Activated naive CD4-positive, alpha-beta T cell treated with anti-CD3 and anti-CD28 coated beads for 36 hours (primary cell): ENCODE data around the gene FAM83B. TPM values are rescaled to one million over a fixed set of nuclear protein-coding genes. Genes with fewer than 3 reads are reported as not detected.
"Not testable (repeated sequence)": the region's sequence is repeated elsewhere in the genome, so short reads cannot be mapped to it uniquely, and the experiment has no call there.

Experiments
- CTCF ChIA-PET: fragments of 350-600 bp; sonication (Branson Sonifier 250); formaldehyde crosslinking; loops from one replicate; lab custom pipeline; 2021; ENCODE audit warnings: antibody characterized with exemption; lab: Charles Lee
- DNase-seq: peaks from one replicate; pipeline ENCODE4 v3.0.0-alpha.2; 2020
- H3K27ac Mint-ChIP-seq: one replicate; pipeline ENCODE4 v1.8.0; 2021; ENCODE audit warnings: mild to moderate bottlenecking, mixed read lengths
- H3K27me3 Mint-ChIP-seq: one replicate; pipeline ENCODE4 v1.8.0; 2021; ENCODE audit warnings: low read depth, mixed read lengths
- H3K36me3 Mint-ChIP-seq: one replicate; pipeline ENCODE4 v1.8.0; 2021; ENCODE audit warnings: low read depth, mixed read lengths
- H3K4me1 Mint-ChIP-seq: one replicate; pipeline ENCODE4 v1.8.0; 2021; ENCODE audit warnings: low read depth, mixed read lengths
- H3K4me3 Mint-ChIP-seq: one replicate; pipeline ENCODE4 v1.8.0; 2021; ENCODE audit warnings: mild to moderate bottlenecking, moderate library complexity, mixed read lengths
- H3K9me3 Mint-ChIP-seq: one replicate; pipeline ENCODE4 v1.8.0; 2021; ENCODE audit warnings: mixed read lengths
- intact Hi-C: fragments of 100-400 bp; cut with micrococcal nuclease; formaldehyde crosslinking; loops from one replicate; pipeline ENCODE4 v1.15.1; 2023
- total RNA-seq, 2 experiments: library from RNA; stranded (reverse); gene quantifications; one replicate each; pipeline ENCODE4 v1.2.3, GENCODE V29; 2021

Gene FAM83B
- total RNA-seq, 2 experiments from 2014 or later = not detected

DNA sequence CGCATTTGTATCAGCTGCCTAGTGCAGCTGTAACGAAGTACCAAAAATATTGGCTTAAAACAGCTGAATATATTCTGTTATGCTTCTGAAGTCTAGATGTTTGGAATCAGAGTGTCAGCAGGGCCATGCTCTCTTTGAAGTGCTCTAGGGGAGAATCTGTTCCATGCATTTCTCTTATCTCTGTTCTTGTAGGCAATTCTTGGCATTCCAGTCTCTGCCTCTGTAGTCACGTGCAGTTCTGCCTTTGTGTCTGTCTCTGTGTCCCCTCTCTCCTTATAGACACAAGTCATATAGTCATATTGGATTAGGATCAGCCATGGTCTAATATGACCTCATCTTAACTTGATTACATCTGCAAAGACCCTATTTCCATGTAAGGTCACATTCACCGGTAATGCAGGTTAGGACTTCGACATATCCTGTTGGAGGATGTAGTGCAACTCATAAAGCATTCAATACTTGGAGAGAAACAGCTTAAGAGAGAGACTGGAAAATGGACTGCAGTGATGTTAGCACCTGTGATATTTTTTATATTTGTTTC is 18.6 kb downstream of the FAM83B start:
- no peak overlapping the region for H3K27ac Mint-ChIP-seq
- no peak for DNase-seq
- H3K4me3 Mint-ChIP-seq = no peak overlapping the region
- CTCF ChIA-PET = no interaction called here
- intact Hi-C loops = no loop called here
- no peaks in the 10 kb centered on the region for H3K4me1 Mint-ChIP-seq
- no peaks in the 10 kb centered on the region for H3K27me3 Mint-ChIP-seq
- H3K36me3 Mint-ChIP-seq = no peaks in the 10 kb centered on the region
- peaks cover 3% of the 10 kb centered on the region for H3K9me3 Mint-ChIP-seq

GRCh38 chr6:54868556-54868955 is 22.0 kb downstream of the FAM83B start:
- no peak overlapping the region for H3K4me3 Mint-ChIP-seq
- DNase-seq = no peak
- H3K9me3 Mint-ChIP-seq = no peaks in the 10 kb centered on the region
- intact Hi-C loops = no loop called here
- no peak overlapping the region for H3K27ac Mint-ChIP-seq
- no peaks in the 10 kb centered on the region for H3K27me3 Mint-ChIP-seq
- no peaks in the 10 kb centered on the region for H3K4me1 Mint-ChIP-seq
- H3K36me3 Mint-ChIP-seq = no peaks in the 10 kb centered on the region
- CTCF ChIA-PET = no interaction called here

DNA sequence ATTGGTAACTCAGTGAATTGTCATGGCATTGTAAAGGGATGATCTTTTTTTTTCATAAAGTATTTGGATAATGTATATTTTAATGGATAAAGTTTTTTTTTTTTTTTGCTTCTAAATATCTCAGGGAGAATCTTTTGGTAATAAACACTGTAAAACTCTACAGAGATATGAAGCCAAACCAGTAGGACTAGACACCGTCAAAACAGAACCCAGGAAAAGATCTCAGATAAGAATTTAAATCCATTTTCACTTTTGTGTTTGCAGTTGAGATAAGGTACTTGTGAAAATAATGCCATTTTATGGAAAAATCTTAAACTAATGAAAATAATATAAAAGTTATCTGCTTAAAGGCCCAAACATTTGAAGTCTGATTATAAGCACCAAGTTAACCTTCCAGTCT is 27.0 kb downstream of the FAM83B start:
- Mint-ChIP-seq H3K4me1 (no peaks in the 10 kb centered on the region), H3K4me3 (no peak overlapping the region), H3K27ac (no peak overlapping the region), H3K36me3 (no peaks in the 10 kb centered on the region), H3K27me3 (no peaks in the 10 kb centered on the region), H3K9me3 (no peaks in the 10 kb centered on the region)
- DNase-seq = no peak
- intact Hi-C loops = no loop called here
- CTCF ChIA-PET = no interaction called here

GRCh38 chr6:54874349-54875048 is 27.9 kb downstream of the FAM83B start:
- DNase-seq = no peak
- Mint-ChIP-seq H3K27ac (no peak overlapping the region), H3K27me3 (no peaks in the 10 kb centered on the region), H3K9me3 (no peaks in the 10 kb centered on the region), H3K36me3 (no peaks in the 10 kb centered on the region), H3K4me1 (no peaks in the 10 kb centered on the region), H3K4me3 (no peak overlapping the region)
- CTCF ChIA-PET = no interaction called here
- intact Hi-C loops = no loop called here

DNA sequence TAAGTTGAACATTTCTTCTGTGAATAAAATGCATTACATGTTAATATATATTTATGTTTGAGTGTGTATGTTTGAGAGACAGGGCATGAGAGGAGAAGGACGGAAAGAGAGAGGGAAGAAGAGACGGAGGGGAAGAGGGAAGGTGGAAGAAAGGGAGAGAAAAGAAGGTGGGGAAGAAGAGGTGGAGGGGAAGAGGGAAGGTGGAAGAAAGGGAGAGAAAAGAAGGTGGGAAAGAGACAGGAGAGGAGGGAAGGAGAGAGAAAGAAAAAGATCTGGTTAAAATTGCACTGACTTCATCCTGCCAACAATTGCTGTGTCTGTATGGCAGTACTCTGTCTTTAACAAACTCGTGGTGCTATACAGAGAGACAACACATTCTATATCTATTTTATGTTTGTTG is 29.0 kb downstream of the FAM83B start:
- Mint-ChIP-seq H3K36me3 (no peaks in the 10 kb centered on the region), H3K4me3 (no peak overlapping the region), H3K4me1 (no peaks in the 10 kb centered on the region), H3K27ac (no peak overlapping the region), H3K27me3 (no peaks in the 10 kb centered on the region), H3K9me3 (no peaks in the 10 kb centered on the region)
- CTCF ChIA-PET = interaction anchor here (0.6 kb wide), 1 partner anchor 32 kb away, joined by 3 read pairs; no protein-coding TSS in a partner anchor
- intact Hi-C loops = no loop called here
- DNase-seq = no peak

DNA sequence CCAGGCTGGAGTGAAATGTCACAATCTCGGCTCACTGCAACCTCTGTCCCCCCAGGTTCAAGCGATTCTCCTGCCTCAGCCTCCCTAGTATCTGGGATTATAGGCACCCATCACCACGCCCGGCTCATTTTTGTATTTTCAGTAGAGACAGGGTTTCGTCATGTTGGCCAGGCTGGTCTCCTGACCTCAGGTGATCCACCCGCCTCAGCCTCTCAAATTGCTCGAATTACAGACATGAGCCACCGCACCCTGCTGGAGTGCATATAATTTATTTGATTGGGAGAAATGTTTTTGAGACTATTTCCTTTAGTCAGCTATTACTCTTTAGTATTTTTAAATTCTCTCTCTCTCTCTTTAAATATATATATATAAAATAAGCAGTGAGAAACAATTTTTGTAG is 29.8 kb downstream of the FAM83B start:
- H3K27ac Mint-ChIP-seq = no peak overlapping the region
- CTCF ChIA-PET = no interaction called here
- H3K4me3 Mint-ChIP-seq = no peak overlapping the region
- intact Hi-C loops = no loop called here
- DNase-seq = no peak
- H3K36me3 Mint-ChIP-seq = no peaks in the 10 kb centered on the region
- H3K4me1 Mint-ChIP-seq = no peaks in the 10 kb centered on the region
- no peaks in the 10 kb centered on the region for H3K9me3 Mint-ChIP-seq
- no peaks in the 10 kb centered on the region for H3K27me3 Mint-ChIP-seq

GRCh38 chr6:54876871-54877270 is 30.3 kb downstream of the FAM83B start:
- H3K9me3 Mint-ChIP-seq = peaks cover 1% of the 10 kb centered on the region
- H3K4me1 Mint-ChIP-seq = no peaks in the 10 kb centered on the region
- no peak overlapping the region for H3K4me3 Mint-ChIP-seq
- H3K36me3 Mint-ChIP-seq = no peaks in the 10 kb centered on the region
- intact Hi-C loops = no loop called here
- CTCF ChIA-PET = no interaction called here
- no peaks in the 10 kb centered on the region for H3K27me3 Mint-ChIP-seq
- no peak for DNase-seq
- no peak overlapping the region for H3K27ac Mint-ChIP-seq

DNA sequence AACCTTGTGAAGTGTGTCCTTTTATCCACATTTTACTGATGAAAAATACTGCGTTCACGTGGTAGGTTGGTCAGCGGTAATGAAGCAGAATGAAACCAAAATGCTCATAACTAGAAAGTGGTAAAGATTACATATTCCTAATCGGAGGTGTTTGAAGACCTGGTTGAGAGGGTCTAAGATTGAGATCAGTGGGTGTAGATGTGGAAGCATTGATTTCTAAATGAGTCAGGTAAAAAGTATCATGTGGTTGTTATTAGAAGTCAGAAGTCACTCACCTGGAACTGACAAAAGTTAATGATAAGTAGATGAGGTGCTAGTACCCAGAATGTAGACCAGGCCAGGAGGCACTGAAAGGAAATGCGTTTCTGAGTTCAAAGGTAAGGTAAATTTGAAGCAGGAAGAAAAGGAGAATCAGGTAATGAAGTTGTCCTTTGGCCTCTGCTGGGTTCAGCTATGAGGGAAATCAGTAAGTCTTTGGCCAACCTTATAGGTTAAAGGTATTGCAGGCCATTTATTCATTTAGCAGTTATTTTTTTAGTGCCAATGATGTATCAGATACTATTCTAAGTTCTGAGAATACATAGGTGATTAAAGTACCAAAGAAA is 31.2 kb downstream of the FAM83B start:
- no peaks in the 10 kb centered on the region for H3K4me1 Mint-ChIP-seq
- no peak overlapping the region for H3K4me3 Mint-ChIP-seq
- H3K36me3 Mint-ChIP-seq = no peaks in the 10 kb centered on the region
- H3K27ac Mint-ChIP-seq = no peak overlapping the region
- H3K27me3 Mint-ChIP-seq = no peaks in the 10 kb centered on the region
- DNase-seq = no peak
- CTCF ChIA-PET = no interaction called here
- intact Hi-C loops = no loop called here
- H3K9me3 Mint-ChIP-seq = peaks cover 3% of the 10 kb centered on the region

DNA sequence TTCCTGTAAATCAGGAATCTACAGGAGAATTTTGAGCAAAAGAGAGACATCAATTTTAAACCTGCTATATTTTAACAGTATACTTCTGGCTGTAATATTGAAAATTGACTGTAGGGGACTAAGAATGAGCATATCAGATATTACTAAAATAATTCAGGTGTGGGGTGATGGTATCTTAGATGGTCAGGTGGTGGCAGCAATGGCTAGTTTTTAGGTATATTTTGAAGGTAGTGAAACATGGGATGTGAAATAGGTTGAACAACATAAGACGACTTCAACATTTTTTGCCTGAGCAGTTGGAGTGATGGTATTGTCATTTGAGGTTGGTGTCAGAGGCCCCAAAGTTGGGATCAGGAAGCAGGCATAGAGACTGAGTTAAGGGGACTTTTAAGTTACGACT is 32.1 kb downstream of the FAM83B start:
- no peaks in the 10 kb centered on the region for H3K36me3 Mint-ChIP-seq
- no peak for DNase-seq
- H3K27me3 Mint-ChIP-seq = no peaks in the 10 kb centered on the region
- CTCF ChIA-PET = no interaction called here
- no peaks in the 10 kb centered on the region for H3K4me1 Mint-ChIP-seq
- H3K4me3 Mint-ChIP-seq = no peak overlapping the region
- intact Hi-C loops = no loop called here
- H3K9me3 Mint-ChIP-seq = peaks cover 3% of the 10 kb centered on the region
- no peak overlapping the region for H3K27ac Mint-ChIP-seq

DNA sequence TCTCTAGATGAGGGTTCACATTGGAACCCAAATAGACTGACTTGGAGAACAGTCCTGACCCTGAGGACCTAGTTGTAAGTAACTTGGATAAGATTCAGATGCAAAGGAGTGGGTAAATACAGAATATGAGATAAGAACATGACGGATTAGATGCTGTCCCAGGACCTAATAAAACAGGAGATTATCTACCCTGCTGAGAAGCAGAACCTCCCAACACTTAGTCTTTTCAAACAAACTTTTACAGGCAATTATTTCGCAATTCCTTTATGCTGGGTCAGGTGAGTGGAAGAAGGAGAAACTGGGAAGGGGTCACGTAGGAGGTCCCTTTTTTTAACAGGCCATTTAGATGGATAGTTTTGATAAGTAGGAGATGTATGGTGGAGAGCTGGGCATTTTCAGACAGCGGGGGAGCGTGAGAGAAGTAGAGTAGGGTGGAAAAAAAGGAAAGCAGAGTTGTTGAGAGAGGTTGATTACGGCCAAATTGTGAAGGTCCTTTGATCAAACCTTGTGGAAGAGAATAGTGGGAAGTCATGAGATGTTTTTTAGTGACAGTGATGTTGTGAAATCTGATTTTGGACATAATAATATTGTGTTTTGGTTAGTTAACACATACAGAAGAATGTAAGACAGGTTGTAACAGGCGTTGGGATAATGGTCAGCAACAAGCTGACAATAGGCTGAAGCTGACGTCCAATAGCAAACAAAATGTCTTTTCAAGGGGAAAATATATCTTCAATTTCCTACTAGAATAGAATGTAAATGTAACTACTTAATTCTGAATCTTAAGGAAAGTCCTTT is 32.8 kb downstream of the FAM83B start:
- no peak overlapping the region for H3K27ac Mint-ChIP-seq
- H3K27me3 Mint-ChIP-seq = no peaks in the 10 kb centered on the region
- CTCF ChIA-PET = no interaction called here
- H3K4me3 Mint-ChIP-seq = no peak overlapping the region
- DNase-seq = no peak
- H3K36me3 Mint-ChIP-seq = no peaks in the 10 kb centered on the region
- no peaks in the 10 kb centered on the region for H3K4me1 Mint-ChIP-seq
- intact Hi-C loops = no loop called here
- H3K9me3 Mint-ChIP-seq = peaks cover 3% of the 10 kb centered on the region

GRCh38 chr6:54881067-54881730 is 34.6 kb downstream of the FAM83B start:
- CTCF ChIA-PET = no interaction called here
- H3K27ac Mint-ChIP-seq = no peak overlapping the region

DNA sequence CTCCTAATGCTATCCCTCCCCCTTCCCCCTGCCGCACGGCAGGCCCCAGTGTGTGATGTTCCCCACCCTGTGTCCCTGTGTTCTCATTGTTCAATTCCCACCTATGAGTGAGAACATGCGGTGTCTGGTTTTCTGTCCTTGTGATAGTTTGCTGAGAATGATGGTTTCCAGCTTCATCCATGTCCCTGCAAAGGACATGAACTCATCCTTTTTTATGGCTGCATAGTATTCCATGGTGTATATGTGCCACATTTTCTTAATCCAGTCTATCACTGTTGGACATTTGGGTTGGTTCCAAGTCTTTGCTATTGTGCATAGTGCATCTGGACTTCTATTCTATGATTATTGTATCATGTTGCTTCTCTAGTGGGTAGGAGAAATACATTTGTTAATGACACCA is 35.3 kb downstream of the FAM83B start:
- not testable (repeated sequence) for H3K4me1 Mint-ChIP-seq

More at GRCh38 chr6:54881067-54881730, 34.6 kb downstream of the FAM83B start:
- Mint-ChIP-seq H3K4me1 (no peaks in the 10 kb centered on the region), H3K4me3 (no peak overlapping the region), H3K36me3 (no peaks in the 10 kb centered on the region), H3K9me3 (peaks cover 3% of the 10 kb centered on the region), H3K27me3 (no peaks in the 10 kb centered on the region)
- DNase-seq = no peak
- intact Hi-C loops = no loop called here

More for the DNA sequence above, 35.3 kb downstream of the FAM83B start:
- H3K36me3 Mint-ChIP-seq, H3K9me3 Mint-ChIP-seq, H3K27me3 Mint-ChIP-seq, CTCF ChIA-PET, H3K27ac Mint-ChIP-seq, intact Hi-C loops, H3K4me3 Mint-ChIP-seq, DNase-seq: not testable (repeated sequence)
